Measurements from ENCODE around the gene SLC10A7. TPM values are rescaled to one million over a fixed set of nuclear protein-coding genes. Genes with fewer than 3 reads are reported as not detected.

Gene SLC10A7
- total RNA-seq, 2 donors from 2014 or later, result 10.3 to 14.4 TPM

DNA sequence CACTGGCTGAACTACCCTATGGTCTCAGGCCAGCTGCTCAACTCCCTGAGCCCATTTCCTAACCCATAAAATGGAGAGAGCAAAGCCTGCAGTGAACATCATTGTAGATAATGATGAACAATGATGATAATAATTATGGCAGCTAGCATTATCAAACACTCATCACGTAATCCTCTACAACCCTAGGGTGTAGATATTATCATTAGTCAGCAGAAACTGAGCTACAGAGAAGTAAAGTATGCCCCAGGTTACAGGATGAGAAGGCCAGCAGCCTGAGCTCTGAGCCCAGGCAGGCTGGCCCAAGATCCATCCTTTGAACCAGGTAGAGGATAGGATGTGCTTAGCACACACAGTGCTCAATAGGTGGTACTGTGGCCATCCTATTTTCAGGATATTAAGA is 264.2 kb downstream of the SLC10A7 start:
- no peak for TF ChIP-seq CTCF (IDR thresholded peaks at IDR 0.05)
- H3K27me3 ChIP-seq (replicated peaks; ENCODE audit: insufficient read depth), result no peaks in the 10 kb centered on the region
- DNase-seq (ENCODE audit: low spot score) (no peak), ATAC-seq (ENCODE audit: insufficient number of reproducible peaks, low FRiP score, low read depth) (no peak)
- no peak overlapping the region for H3K27ac ChIP-seq
- no peak overlapping the region for H3K4me3 ChIP-seq
- H3K9me3 ChIP-seq, result no peaks in the 10 kb centered on the region
- no peaks in the 10 kb centered on the region for H3K36me3 ChIP-seq
- H3K4me1 ChIP-seq (ENCODE audit: control insufficient read depth in 1 of 2, low read depth in 2 of 2), result no peaks in the 10 kb centered on the region

GRCh38 chr4:146256328-146256727 is 265.4 kb downstream of the SLC10A7 start:
- Histone ChIP-seq H3K27me3 (replicated peaks; ENCODE audit: insufficient read depth) (no peaks in the 10 kb centered on the region), H3K4me3 (no peak overlapping the region), H3K36me3 (no peaks in the 10 kb centered on the region), H3K4me1 (ENCODE audit: control insufficient read depth in 1 of 2, low read depth in 2 of 2) (no peaks in the 10 kb centered on the region), H3K27ac (no peak overlapping the region), H3K9me3 (no peaks in the 10 kb centered on the region)
- TF ChIP-seq CTCF (IDR thresholded peaks at IDR 0.05), result no peak
- no peak for DNase-seq (ENCODE audit: low spot score)
- ATAC-seq (ENCODE audit: insufficient number of reproducible peaks, low FRiP score, low read depth), result no peak

DNA sequence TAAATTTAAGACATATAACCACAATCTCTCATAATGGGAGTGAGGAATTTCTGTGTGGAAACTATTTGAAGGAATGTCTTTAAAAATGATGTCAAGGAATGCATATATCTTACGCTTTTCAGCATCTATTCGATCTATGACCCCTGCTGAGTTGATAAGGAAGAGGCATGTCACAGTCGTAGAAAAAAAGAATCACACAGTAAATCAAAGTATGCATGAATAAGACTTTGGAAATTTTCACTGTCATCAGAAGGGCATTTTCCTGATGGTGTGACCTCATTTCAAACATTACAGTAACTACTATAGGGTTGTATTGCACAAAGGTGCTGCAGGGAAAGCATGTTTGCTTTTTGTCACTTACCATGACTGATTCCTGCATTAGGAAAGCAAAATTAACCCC is 265.9 kb downstream of the SLC10A7 start:
- no peak for TF ChIP-seq CTCF (IDR thresholded peaks at IDR 0.05)
- DNase-seq (ENCODE audit: low spot score) (no peak), ATAC-seq (ENCODE audit: insufficient number of reproducible peaks, low FRiP score, low read depth) (no peak)
- Histone ChIP-seq H3K27ac (no peak overlapping the region), H3K27me3 (replicated peaks; ENCODE audit: insufficient read depth) (no peaks in the 10 kb centered on the region), H3K36me3 (no peaks in the 10 kb centered on the region), H3K4me3 (no peak overlapping the region), H3K4me1 (ENCODE audit: control insufficient read depth in 1 of 2, low read depth in 2 of 2) (no peaks in the 10 kb centered on the region), H3K9me3 (no peaks in the 10 kb centered on the region)

DNA sequence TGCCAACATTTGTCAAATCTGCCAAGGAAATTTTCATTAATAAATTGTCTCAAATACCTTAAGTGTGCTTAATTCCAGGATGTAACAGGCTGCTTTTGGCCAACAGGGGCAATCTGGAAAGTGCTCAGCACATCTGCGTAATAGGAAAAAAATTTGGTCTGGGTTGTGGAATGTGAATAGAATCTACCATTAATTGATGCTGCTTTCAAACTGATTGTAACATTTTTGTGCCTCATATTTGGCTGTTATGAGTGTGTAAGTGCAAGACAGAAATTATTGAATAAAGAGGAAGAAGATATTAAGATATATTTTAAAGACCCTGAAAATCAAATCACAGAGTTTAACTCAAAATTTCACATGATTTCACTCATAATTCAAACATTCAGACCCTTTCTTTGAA is 266.3 kb downstream of the SLC10A7 start:
- no peak for ATAC-seq (ENCODE audit: insufficient number of reproducible peaks, low FRiP score, low read depth)

DNA sequence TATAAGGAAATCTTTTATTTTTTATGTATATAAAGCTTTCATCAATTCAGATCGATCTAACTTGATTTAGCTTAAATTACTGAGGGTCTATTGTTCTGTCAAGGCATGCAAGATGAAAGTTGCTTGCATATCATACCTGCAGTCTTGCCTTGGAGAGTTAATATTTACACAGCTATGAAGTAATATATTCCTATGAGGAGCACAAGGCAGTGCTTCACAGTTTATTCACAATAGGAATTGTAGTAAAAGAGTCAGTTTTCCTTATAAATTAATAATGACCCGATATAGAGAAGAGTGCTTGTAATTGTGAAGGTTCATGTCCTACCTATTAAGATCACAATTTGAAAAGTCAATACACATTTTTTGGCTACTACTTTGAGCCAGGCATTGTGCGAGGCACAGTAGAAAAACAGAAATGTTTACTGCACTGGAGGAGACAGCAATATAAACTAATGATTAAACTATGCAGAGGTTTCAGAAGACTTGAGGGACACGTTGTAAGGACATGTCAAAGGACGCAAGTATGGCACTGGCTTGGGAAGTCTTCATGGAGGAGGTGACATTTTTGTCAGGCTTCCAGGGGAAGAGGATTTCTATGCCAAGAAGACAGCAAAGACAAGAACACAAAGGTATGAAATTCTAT is 268.6 kb downstream of the SLC10A7 start:
- no peak for TF ChIP-seq CTCF (IDR thresholded peaks at IDR 0.05)
- ATAC-seq (ENCODE audit: insufficient number of reproducible peaks, low FRiP score, low read depth) (no peak), DNase-seq (ENCODE audit: low spot score) (no peak)
- Histone ChIP-seq H3K27ac (no peak overlapping the region), H3K27me3 (replicated peaks; ENCODE audit: insufficient read depth) (no peaks in the 10 kb centered on the region), H3K36me3 (no peaks in the 10 kb centered on the region), H3K4me3 (no peak overlapping the region), H3K4me1 (ENCODE audit: control insufficient read depth in 1 of 2, low read depth in 2 of 2) (no peaks in the 10 kb centered on the region), H3K9me3 (no peaks in the 10 kb centered on the region)

More for the DNA sequence above, 266.3 kb downstream of the SLC10A7 start:
- Histone ChIP-seq H3K4me3 (no peak overlapping the region), H3K4me1 (ENCODE audit: control insufficient read depth in 1 of 2, low read depth in 2 of 2) (no peaks in the 10 kb centered on the region), H3K27me3 (replicated peaks; ENCODE audit: insufficient read depth) (no peaks in the 10 kb centered on the region), H3K36me3 (no peaks in the 10 kb centered on the region), H3K27ac (no peak overlapping the region), H3K9me3 (no peaks in the 10 kb centered on the region)
- DNase-seq (ENCODE audit: low spot score), result no peak
- no peak for TF ChIP-seq CTCF (IDR thresholded peaks at IDR 0.05)
